NCI-H69 (cell line): Measurements from ENCODE around the gene TMEM132E.

ENCODE experiments used
- DNase-seq: peaks from one replicate; lab custom pipeline; 2025; lab: John Stamatoyannopoulos, UW

Gene TMEM132E

GRCh38 chr17:34603974-34604373, 24.6 kb downstream of the TMEM132E start:
- no peak for DNase-seq

GRCh38 chr17:34606763-34607162, 27.4 kb downstream of the TMEM132E start:
- peak; percentile 85 for DNase-seq

GRCh38 chr17:34607917-34608316, 28.5 kb downstream of the TMEM132E start:
- no peak for DNase-seq

- DNase-seq: peak; percentile 67
Measured at GRCh38 chr17:34609210-34609609, 29.8 kb downstream of the TMEM132E start.

- no peak for DNase-seq
Measured at GRCh38 chr17:34610039-34610438, 30.7 kb downstream of the TMEM132E start.

- no peak for DNase-seq
Measured at GRCh38 chr17:34610506-34610905, 31.1 kb downstream of the TMEM132E start.

GRCh38 chr17:34613064-34614019, 34.0 kb downstream of the TMEM132E start:
- peak; percentile 98 for DNase-seq

- DNase-seq: peak; percentile 85
Measured at GRCh38 chr17:34614698-34615097, 35.3 kb downstream of the TMEM132E start.

- peak; percentile 70 for DNase-seq
Measured at GRCh38 chr17:34615326-34615725, 35.9 kb downstream of the TMEM132E start.

GRCh38 chr17:34616148-34616547, 36.8 kb downstream of the TMEM132E start:
- DNase-seq: peak; percentile 99

- no peak for DNase-seq
Measured at GRCh38 chr17:34617398-34617797, 38.0 kb downstream of the TMEM132E start.

- DNase-seq: peak; percentile 96
Measured at GRCh38 chr17:34619687-34620217, 40.4 kb downstream of the TMEM132E start.

GRCh38 chr17:34620458-34620857, 41.1 kb downstream of the TMEM132E start:
- DNase-seq: peak; percentile 91

- DNase-seq: peak; percentile 58
Measured at GRCh38 chr17:34622862-34623623, 43.7 kb downstream of the TMEM132E start.

GRCh38 chr17:34623856-34624766, 44.7 kb downstream of the TMEM132E start:
- peak; percentile 90 for DNase-seq

GRCh38 chr17:34624767-34625383, 45.5 kb downstream of the TMEM132E start:
- peak; percentile 84 for DNase-seq

- no peak for DNase-seq
Measured at GRCh38 chr17:34626121-34626681, 46.8 kb downstream of the TMEM132E start.

- no peak for DNase-seq
Measured at GRCh38 chr17:34628879-34629278, 49.5 kb downstream of the TMEM132E start.

- peak; percentile 98 for DNase-seq
Measured at GRCh38 chr17:34633351-34633750, 54.0 kb downstream of the TMEM132E start.

GRCh38 chr17:34633760-34634159, 54.4 kb downstream of the TMEM132E start:
- no peak for DNase-seq
